Renal pelvis (tissue), 4 donors: ENCODE measurements around the gene SPARC. TPM values are rescaled to one million over a fixed set of nuclear protein-coding genes. Genes with fewer than 3 reads are reported as not detected.

Experiments
- DNase-seq: peaks from one replicate; pipeline ENCODE4 v3.0.0-alpha.2; 2013
- polyA plus RNA-seq, 3 donors: library from polyadenylated mRNA; unstranded; fragments of 120-200 nt; gene quantifications; one replicate each; pipeline ENCODE4 v1.2.1, GENCODE V29; 2013; ENCODE audit not compliant: insufficient read length in 3 of 3

SPARC gene
- polyA plus RNA-seq, 3 donors: 1,656 to 2,635 (median 2,190) TPM

- no peak for DNase-seq
These were observed 19.6 kb downstream of the SPARC start for GRCh38 chr5:151667083-151667482.

GRCh38 chr5:151665613-151666012 is 21.1 kb downstream of the SPARC start:
- no peak for DNase-seq

DNA sequence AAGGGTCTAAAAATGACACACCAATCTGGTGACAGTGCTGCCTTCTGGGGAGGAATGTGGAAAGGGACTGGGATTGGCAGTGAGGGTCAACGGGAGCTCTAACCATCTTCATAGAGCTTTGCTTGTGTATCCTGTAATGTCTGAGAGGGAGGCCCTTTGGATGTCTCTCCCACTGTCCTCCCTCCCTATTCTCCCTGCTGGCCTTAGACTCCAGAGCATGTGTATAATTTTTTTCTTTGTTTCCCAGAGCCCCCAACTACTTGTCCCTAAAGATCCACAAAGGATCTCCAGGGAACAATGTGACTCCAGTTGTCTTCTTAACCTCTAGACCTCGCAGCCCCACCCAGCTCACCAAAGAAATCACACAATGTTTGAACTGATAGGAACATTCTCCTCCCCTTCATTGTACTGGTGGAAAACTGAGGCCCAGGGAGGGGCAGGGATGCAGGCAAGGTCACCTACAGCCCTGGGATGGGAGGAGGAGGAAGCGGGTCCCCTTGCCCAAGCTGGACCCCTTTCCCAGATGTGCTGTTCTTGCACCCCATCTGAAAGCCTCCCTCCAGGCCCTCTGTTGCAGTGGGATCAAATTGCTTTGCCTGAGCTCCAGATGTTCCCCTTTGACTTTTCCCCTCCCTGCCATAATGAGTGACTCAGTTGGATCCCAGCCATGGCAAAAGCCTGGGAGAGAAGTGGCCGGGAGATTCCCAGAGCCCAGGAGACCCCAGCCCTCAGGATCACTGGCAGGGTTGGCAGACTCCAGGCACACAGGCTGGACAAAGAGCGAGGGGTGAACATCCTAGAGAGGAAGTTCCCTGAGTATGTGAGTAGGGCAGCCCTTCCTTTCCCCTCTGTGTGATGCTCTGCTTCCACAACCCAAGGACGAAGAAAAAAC is 21.8 kb downstream of the SPARC start:
- no peak for DNase-seq

DNA sequence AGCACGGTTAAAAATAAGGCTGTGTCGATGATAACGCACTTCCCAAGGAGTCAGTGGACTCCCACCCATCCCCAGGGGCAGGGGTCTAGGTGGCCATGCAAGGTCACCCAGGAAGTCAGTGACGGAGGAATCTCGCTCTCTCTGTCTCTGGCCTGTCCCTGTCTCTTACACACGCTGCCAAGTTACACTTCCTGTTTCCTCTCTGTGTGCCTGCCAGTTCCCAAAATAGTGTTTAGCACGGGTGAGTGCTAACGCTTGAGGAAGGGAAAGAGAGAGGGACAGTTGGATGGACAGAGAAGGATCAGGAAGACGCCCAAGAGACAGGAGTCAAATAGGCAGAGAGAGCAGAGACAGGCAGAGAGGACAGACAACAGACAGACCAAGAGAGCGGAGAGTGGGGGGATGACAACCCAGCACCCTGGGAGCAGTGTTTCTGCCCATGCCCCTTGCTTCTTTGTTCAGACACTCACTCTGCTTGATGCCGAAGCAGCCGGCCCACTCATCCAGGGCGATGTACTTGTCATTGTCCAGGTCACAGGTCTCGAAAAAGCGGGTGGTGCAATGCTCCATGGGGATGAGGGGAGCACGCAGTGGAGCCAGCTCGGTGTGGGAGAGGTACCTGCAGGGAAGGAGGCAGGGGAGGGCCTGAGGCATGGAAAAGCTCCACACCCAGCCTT is 23.0 kb downstream of the SPARC start:
- DNase-seq: no peak

DNA sequence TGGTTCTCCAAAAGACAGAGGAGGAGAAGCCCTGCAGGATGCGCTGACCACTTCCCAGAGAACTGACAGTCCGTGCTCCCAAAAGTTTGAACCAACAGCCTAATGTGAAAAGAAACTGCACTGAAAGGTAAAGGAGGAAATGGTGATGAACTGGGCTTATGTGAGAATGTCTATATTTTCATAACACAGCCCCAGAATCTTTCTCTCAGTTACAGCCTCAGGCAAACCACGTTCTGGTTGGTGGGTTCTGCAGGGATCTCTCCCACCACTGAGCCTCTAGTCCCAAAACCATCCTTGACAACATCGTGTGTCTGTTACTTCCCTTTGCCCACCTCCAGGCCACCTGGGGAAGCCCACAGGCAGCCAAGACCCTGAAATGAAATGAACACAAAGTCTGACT is 23.9 kb downstream of the SPARC start:
- no peak for DNase-seq

DNA sequence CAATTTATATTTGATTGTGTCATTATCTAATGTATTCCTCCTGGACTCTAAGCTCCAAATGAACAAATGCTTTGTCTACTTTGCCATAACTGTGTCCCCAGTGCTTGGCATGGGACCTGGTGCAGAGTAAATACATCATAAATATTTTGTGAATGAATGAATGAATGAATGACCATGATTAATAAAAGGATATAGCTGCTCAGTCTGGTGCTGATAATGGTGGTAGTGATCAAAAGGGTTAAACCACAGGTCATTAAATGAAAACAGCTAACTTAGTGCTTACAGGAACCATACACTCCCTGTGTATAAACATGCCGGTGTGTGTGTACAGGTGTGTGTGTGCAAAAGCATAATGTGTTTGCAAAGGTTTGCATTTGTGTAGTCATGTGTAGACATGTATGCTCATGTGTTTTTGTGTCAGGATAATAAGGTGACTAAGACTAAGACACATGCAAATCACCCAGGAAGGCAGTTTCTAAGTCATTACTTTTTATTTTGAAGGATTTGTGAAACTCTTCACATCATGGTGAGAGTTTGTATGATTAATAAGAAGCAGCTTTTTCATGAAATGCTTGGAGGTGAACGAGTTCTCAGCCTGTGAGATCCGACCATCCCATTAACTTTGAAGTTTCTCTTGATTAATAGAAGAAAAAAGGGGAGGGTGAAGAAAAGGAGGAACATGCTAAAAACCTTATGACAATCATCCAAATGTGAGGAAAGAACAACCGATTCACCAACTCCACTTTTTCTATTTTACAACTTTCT is 24.6 kb downstream of the SPARC start:
- no peak for DNase-seq

- no peak for DNase-seq
These were observed 25.9 kb downstream of the SPARC start for GRCh38 chr5:151660616-151661495.

- DNase-seq: peak; percentile 75
These were observed 27.5 kb downstream of the SPARC start for GRCh38 chr5:151659001-151659754.

GRCh38 chr5:151657114-151657513 is 29.6 kb downstream of the SPARC start:
- no peak for DNase-seq

- no peak for DNase-seq
These were observed 30.4 kb downstream of the SPARC start for GRCh38 chr5:151656311-151656710.

DNA sequence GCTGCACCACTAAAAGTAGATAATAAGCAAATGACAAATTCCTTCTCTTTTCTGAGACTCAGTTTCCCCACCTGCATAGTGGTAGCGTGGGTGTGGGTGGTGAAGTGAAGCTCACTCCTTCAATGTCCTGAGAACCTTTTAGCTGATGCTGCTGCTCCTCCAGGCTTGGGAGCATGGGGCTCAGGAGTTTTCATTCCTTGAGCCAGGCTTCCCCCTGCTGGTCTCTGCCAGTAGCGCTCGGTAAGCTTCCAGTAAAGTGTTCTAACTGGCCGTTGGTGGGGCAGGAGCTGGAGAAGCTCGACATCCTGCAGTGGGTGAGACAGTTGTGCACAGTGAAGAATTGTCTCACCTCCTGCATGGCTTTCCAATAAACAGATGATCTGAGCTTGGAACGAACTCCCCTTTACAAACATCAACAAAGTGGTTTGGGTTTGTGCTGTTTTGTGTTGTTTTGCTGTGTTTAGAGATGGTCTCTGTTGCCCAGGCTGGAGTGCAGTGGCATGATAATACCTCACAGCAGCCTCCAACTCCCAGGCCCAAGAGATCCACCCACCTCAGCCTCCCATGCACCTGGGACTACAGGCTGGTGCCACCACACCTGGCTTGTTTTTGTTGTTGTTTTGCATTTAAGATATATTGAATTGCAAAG is 34.6 kb downstream of the SPARC start:
- DNase-seq: peak; percentile 73

- no peak for DNase-seq
These were observed 37.7 kb downstream of the SPARC start for GRCh38 chr5:151648988-151649387.

DNA sequence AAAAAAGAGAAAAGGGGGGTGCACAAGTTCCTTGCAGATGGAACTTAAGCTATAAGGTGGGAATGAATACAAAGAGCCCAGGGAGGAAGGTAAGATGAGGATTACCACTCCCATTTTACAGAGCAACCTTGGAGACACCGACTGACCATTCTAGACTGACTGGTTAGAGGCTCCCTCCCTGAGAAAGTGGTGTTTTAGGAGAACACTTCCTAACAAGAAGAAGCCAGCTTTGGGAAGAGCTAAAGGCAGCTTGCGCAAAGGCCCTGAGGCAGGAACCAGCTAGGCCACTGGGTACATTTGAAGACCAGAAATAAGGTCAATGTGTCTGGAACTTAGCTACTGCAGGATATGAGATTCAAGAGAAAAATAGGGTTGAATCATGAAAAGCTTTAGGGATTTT is 38.6 kb downstream of the SPARC start:
- DNase-seq: no peak

- DNase-seq: no peak
These were observed 39.3 kb downstream of the SPARC start for GRCh38 chr5:151647320-151647861.

DNA sequence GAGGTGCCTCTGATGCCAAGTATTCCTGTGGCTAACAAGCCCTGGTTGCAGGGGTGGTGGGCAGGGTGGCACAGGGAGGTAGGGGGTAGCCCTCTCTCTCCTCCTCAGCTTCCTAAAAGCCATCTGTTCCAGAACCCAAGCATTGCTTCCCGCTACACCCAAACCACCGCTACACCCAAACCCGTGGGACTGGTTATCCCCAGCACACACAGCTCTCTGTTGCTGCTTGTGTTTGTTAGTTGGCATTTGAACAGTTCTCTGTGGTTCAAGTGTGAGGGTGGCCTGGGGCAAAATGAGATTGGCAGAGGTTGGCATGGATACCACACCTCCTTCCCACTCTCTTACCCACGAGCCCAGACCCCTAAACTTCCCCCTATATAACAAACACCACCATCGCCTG is 40.4 kb downstream of the SPARC start:
- DNase-seq: no peak

DNA sequence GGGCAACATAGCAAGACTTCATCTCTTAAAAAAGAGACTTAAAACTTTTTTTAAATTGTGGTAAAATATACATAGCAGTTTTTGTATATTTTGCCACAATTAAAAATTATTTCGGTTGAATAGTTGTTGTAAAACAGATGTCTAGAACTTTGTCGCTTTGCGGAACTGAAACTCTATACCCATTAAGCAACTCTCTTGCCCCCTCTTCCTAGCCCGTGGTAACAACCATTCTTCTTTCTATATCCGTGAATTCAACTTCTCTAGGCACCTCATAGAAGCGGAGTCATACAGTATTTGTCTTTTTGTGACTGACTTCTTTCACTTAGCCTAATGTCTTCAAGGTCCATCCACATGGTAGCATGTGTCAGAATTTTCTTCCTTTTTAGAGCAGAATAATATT is 43.3 kb downstream of the SPARC start:
- no peak for DNase-seq

DNA sequence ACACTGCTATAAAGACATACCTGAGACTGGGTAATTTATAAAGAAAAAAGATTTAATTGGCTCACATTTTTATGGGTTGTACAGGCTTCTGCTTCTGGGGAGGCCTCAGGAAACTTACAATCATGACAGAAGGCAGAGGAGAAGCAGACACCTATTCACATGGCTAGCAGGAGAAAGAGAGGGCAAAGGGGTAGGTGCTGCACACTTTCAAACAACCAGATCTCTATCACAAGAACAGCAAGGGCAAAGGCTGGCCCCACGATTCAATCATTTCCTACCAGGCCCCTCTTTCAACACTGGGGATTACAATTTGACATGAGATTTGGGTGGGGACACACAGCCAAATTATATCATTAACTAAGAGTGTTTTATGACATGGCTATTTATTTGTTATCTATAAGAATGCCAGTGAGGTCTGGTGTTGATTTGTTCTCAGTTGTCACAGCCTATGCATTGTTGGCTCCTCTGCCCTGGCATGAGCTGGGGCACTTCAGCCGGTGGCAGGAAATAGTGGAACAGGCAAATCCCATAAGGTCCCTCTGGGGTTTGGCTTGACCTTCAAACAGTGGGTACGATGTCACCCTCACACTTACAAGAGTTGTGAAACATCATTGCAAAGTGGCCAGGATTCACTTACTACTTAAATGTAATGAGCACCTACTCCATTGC is 44.1 kb downstream of the SPARC start:
- no peak for DNase-seq

- DNase-seq: no peak
These were observed 48.1 kb downstream of the SPARC start for GRCh38 chr5:151638619-151639018.

DNA sequence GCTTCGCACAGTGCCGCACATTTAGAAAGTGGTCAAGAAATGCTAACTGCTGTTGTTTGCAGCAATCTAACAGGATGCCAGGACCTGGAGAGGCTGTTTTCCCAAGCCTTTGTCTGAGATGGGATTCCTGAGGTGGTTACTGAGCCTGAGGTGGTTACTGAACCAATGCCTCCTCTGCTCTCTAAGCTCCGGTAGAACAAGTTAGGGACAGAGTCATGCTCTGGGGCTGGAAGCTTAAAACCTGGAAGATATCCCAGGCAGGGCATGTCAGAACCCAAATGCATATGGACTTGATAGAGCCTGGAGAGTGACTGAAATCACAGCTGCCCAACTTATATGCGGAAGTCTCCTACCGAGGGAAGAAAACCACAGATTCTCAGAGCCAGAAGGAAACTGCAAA is 49.0 kb downstream of the SPARC start:
- no peak for DNase-seq
